Measurements from ENCODE around the gene AKAP6. TPM values are rescaled to one million over a fixed set of nuclear protein-coding genes. Genes with fewer than 3 reads are reported as not detected.

Gene AKAP6
- total RNA-seq, 1 experiment from 2014 or later: 1.9 TPM

DNA sequence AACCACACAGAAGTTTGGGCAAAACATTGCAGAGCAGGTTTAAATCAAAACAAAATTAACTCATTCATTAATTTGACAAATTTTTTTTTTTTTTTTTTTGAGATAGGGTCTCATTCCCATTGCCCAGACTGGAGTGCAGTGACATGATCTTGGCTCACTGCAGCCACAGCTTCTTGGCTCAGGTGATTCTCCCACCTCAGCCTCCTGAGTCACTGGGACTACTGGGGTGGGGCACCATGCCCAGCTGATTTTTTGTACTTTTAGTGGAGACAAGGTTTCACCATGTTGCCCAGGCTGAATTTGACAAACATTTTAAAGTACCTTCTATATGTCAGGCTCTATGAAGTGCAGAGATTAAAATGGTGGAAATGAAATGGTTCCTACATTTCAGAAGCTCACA, 352.5 kb downstream of the AKAP6 start:
- no peak for DNase-seq (ENCODE audit: low read depth, low spot score)

More for the DNA sequence above, 352.5 kb downstream of the AKAP6 start:
- Histone ChIP-seq H3K9ac (ENCODE audit: low read length) (no peak overlapping the region), H2AFZ (ENCODE audit: low read depth, low read length, poor library complexity, severe bottlenecking) (no peak overlapping the region), H3K9me2 (ENCODE audit: insufficient read depth) (no peaks in the 10 kb centered on the region), H3K4me3 (replicated peaks in 1 of 2; ENCODE audit: low read depth in 1 of 2, low read length in 2 of 2) (no peak overlapping the region), H3K36me3 (ENCODE audit: control insufficient read depth in 1 of 2, insufficient read depth in 2 of 2, low read length in 2 of 2) (no peaks in the 10 kb centered on the region), H3K27ac (ENCODE audit: low read depth, low read length) (no peak overlapping the region), H3K27me3 (ENCODE audit: insufficient read depth, low read length) (peaks cover 19% of the 10 kb centered on the region), H3K4me2 (ENCODE audit: low read length) (no peak overlapping the region), H3K9me3 (ENCODE audit: control insufficient read depth in 1 of 2, insufficient read depth in 1 of 2, low read depth in 1 of 2, low read length in 2 of 2) (no peaks in the 10 kb centered on the region), H3K4me1 (ENCODE audit: control insufficient read depth in 1 of 2, insufficient read depth in 2 of 2, low read length in 2 of 2) (no peaks in the 10 kb centered on the region), H4K20me1 (ENCODE audit: insufficient read depth) (no peaks in the 10 kb centered on the region), H3K79me2 (ENCODE audit: insufficient read depth, low read length) (no peaks in the 10 kb centered on the region)
- ATAC-seq: no peak
- RAD21 ChIA-PET (ENCODE audit: low non-redundant PET in 1 of 2, low total read pairs in 2 of 2, uncharacterized antibody in 2 of 2, unreplicated experiment in 2 of 2): no interaction called here
- TF ChIP-seq REST (IDR thresholded peaks at IDR 0.05; ENCODE audit: low read depth) (no peak), EZH2phosphoT487 (IDR thresholded peaks at IDR 0.05; ENCODE audit: borderline replicate concordance) (no peak), FOSL1 (IDR thresholded peaks at IDR 0.05; ENCODE audit: low read depth) (no peak), ZNF274 (IDR thresholded peaks at IDR 0.05; ENCODE audit: low read depth, low read length) (no peak)
- TF ChIP-seq, protein P1, sequence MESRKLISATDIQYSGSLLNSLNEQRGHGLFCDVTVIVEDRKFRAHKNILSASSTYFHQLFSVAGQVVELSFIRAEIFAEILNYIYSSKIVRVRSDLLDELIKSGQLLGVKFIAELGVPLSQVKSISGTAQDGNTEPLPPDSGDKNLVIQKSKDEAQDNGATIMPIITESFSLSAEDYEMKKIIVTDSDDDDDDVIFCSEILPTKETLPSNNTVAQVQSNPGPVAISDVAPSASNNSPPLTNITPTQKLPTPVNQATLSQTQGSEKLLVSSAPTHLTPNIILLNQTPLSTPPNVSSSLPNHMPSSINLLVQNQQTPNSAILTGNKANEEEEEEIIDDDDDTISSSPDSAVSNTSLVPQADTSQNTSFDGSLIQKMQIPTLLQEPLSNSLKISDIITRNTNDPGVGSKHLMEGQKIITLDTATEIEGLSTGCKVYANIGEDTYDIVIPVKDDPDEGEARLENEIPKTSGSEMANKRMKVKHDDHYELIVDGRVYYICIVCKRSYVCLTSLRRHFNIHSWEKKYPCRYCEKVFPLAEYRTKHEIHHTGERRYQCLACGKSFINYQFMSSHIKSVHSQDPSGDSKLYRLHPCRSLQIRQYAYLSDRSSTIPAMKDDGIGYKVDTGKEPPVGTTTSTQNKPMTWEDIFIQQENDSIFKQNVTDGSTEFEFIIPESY (IDR thresholded peaks at IDR 0.05; ENCODE audit: extremely low read depth, insufficient replicate concordance, low read length): no peak
- intact Hi-C loops (cut with micrococcal nuclease): no loop called here
- CTCF ChIA-PET: no interaction called here
- no TSS peak for BruUV-seq (replicated peaks)
- POLR2A ChIA-PET: no interaction called here
